Peyer's patch (tissue), 4 donors: Measurements from ENCODE around the gene SH3RF3.
"Not testable (repeated sequence)": the region's sequence is repeated elsewhere in the genome, so short reads cannot be mapped to it uniquely, and the experiment has no call there.

Experiments
- CTCF ChIP-seq, 6 experiments: fragments of 450-650 bp in 4 of 6; fragments of 200-600 bp in 2 of 6; sonication (generic) in 1 of 6; IDR thresholded peaks; one replicate each; pipeline ENCODE4 v1.5.1; 2017 to 2019; ENCODE audit warnings: antibody characterized with exemption in 6 of 6, mild to moderate bottlenecking in 3 of 6, moderate library complexity in 1 of 6
- POLR2A ChIP-seq, 2 donors: fragments of 450-650 bp; IDR thresholded peaks; one replicate each; pipeline ENCODE4 v1.5.1; 2017; ENCODE audit warnings: antibody characterized with exemption in 2 of 2, mild to moderate bottlenecking in 2 of 2, moderate library complexity in 2 of 2

DNA sequence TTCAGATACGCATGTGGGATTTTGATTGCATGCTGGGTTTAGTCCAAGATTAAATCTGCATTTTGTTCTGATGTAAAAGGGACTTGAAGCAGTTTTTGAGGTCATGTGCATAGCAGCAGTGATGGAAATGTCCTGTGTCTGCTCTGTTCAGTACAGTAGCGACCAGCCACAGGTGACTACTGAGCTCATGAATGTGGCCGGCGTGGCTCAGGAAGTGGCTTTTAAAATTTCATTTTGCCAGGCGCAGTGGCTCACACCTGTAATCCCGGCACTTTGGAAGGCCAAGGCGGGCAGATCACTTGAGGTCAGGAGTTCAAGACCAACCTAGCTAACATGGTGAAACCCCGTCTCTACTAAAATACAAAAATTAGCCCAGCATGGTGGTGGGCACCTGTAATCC, 95.3 kb downstream of the SH3RF3 start:
- TF ChIP-seq POLR2A, CTCF (IDR thresholded peaks at IDR 0.05): not testable (repeated sequence)
